ENCODE results near the gene GAB2. TPM values are rescaled to one million over a fixed set of nuclear protein-coding genes. Genes with fewer than 3 reads are reported as not detected.
A peak's percentile ranks its signal among the peaks of the same experiment; 100 is the strongest.

Gene GAB2
- total RNA-seq, 1 experiment from 2014 or later, result 4.2 TPM

GRCh38 chr11:78187366-78188285 is 230.0 kb downstream of the GAB2 start:
- peaks cover 41% of the 10 kb centered on the region for H3K4me1 Mint-ChIP-seq (ENCODE audit: insufficient read depth, unreplicated experiment)
- intact Hi-C loops (cut with micrococcal nuclease), result loop anchor here (1.0 to 5.0 kb wide), 2 partner anchors 230 to 365 kb away; partner anchors contain the start of genes AAMDC, GAB2 and RSF1
- TSS peak; percentile 24 for BruUV-seq (replicated peaks)
- H3K9me3 Mint-ChIP-seq (ENCODE audit: unreplicated experiment), result no peaks in the 10 kb centered on the region
- no peak for TF ChIP-seq CTCF (IDR thresholded peaks at IDR 0.05; ENCODE audit: unreplicated experiment)
- H3K27me3 Mint-ChIP-seq (ENCODE audit: insufficient read depth, unreplicated experiment), result no peaks in the 10 kb centered on the region
- peak overlapping the region; percentile 99 for H3K27ac Mint-ChIP-seq (ENCODE audit: low read depth, unreplicated experiment)
- peaks cover 13% of the 10 kb centered on the region for H3K36me3 Mint-ChIP-seq (ENCODE audit: insufficient read depth, unreplicated experiment)
- peak overlapping the region; percentile 100 for H3K4me3 Mint-ChIP-seq (ENCODE audit: unreplicated experiment)
- no peak for DNase-seq (ENCODE audit: unreplicated experiment)
- POLR2A ChIA-PET, result interaction anchor here (0.6 to 6.0 kb wide), 13 partner anchors 48 to 387 kb away, joined by 3 to 50 read pairs (median 4); partner anchors contain the start of genes ALG8, GAB2, INTS4 and NARS2
- CTCF ChIA-PET, result interaction anchor here (1.0 to 1.1 kb wide), 2 partner anchors 376 to 377 kb away, joined by 3 read pairs; no protein-coding TSS in a partner anchor

- peaks cover 34% of the 10 kb centered on the region for H3K36me3 Mint-ChIP-seq (ENCODE audit: insufficient read depth, unreplicated experiment)
- BruUV-seq (replicated peaks), result no TSS peak
- POLR2A ChIA-PET, result no interaction called here
- H3K4me3 Mint-ChIP-seq (ENCODE audit: unreplicated experiment), result no peak overlapping the region
- no peaks in the 10 kb centered on the region for H3K27me3 Mint-ChIP-seq (ENCODE audit: insufficient read depth, unreplicated experiment)
- intact Hi-C loops (cut with micrococcal nuclease), result no loop called here
- TF ChIP-seq CTCF (IDR thresholded peaks at IDR 0.05; ENCODE audit: unreplicated experiment), result no peak
- peak; percentile 65 for DNase-seq (ENCODE audit: unreplicated experiment)
- H3K9me3 Mint-ChIP-seq (ENCODE audit: unreplicated experiment), result no peaks in the 10 kb centered on the region
- peaks cover 21% of the 10 kb centered on the region for H3K4me1 Mint-ChIP-seq (ENCODE audit: insufficient read depth, unreplicated experiment)
- CTCF ChIA-PET, result no interaction called here
- peak overlapping the region; percentile 33 for H3K27ac Mint-ChIP-seq (ENCODE audit: low read depth, unreplicated experiment)
Measured at GRCh38 chr11:78181185-78181584, 236.4 kb downstream of the GAB2 start.

- TF ChIP-seq CTCF (IDR thresholded peaks at IDR 0.05; ENCODE audit: unreplicated experiment), result no peak
- no peaks in the 10 kb centered on the region for H3K9me3 Mint-ChIP-seq (ENCODE audit: unreplicated experiment)
- intact Hi-C loops (cut with micrococcal nuclease), result no loop called here
- no peaks in the 10 kb centered on the region for H3K27me3 Mint-ChIP-seq (ENCODE audit: insufficient read depth, unreplicated experiment)
- no peak overlapping the region for H3K4me3 Mint-ChIP-seq (ENCODE audit: unreplicated experiment)
- peak overlapping the region; percentile 33 for H3K27ac Mint-ChIP-seq (ENCODE audit: low read depth, unreplicated experiment)
- ChIA-PET CTCF (no interaction called here), POLR2A (no interaction called here)
- DNase-seq (ENCODE audit: unreplicated experiment), result no peak
- BruUV-seq (replicated peaks), result no TSS peak
- H3K4me1 Mint-ChIP-seq (ENCODE audit: insufficient read depth, unreplicated experiment), result peaks cover 17% of the 10 kb centered on the region
- peaks cover 29% of the 10 kb centered on the region for H3K36me3 Mint-ChIP-seq (ENCODE audit: insufficient read depth, unreplicated experiment)
Measured at GRCh38 chr11:78180751-78181150, 236.9 kb downstream of the GAB2 start.

- H3K27ac Mint-ChIP-seq (ENCODE audit: low read depth, unreplicated experiment), result no peak overlapping the region
- no peak for TF ChIP-seq CTCF (IDR thresholded peaks at IDR 0.05; ENCODE audit: unreplicated experiment)
- H3K9me3 Mint-ChIP-seq (ENCODE audit: unreplicated experiment), result no peaks in the 10 kb centered on the region
- peaks cover 36% of the 10 kb centered on the region for H3K36me3 Mint-ChIP-seq (ENCODE audit: insufficient read depth, unreplicated experiment)
- peak; percentile 68 for DNase-seq (ENCODE audit: unreplicated experiment)
- ChIA-PET CTCF (no interaction called here), POLR2A (interaction anchor here (1.1 kb wide), 1 partner anchor 69 kb away, joined by 3 read pairs; no protein-coding TSS in a partner anchor)
- H3K27me3 Mint-ChIP-seq (ENCODE audit: insufficient read depth, unreplicated experiment), result no peaks in the 10 kb centered on the region
- intact Hi-C loops (cut with micrococcal nuclease), result no loop called here
- peaks cover 16% of the 10 kb centered on the region for H3K4me1 Mint-ChIP-seq (ENCODE audit: insufficient read depth, unreplicated experiment)
- BruUV-seq (replicated peaks), result no TSS peak
- no peak overlapping the region for H3K4me3 Mint-ChIP-seq (ENCODE audit: unreplicated experiment)
Measured at GRCh38 chr11:78179459-78180071, 238.1 kb downstream of the GAB2 start.
